K562 (cell line): ENCODE results near the gene FXYD4. TPM values are rescaled to one million over a fixed set of nuclear protein-coding genes. Genes with fewer than 3 reads are reported as not detected.

ENCODE experiments used
- ATAC-seq: fragments of 200-7000 bp; cut with Tn5 transposase; 3 replicates; pipeline ENCODE4 v1.9.1; 2020; ENCODE audit warnings: moderate library complexity
- BruUV-seq: library from RNA; stranded (reverse); fragments of 400-500 nt; replicated peaks from 2 replicates; lab custom pipeline; 2021; lab: Mats Ljungman, UMichigan
- CTCF ChIA-PET: fragments of 300-600 bp; formaldehyde crosslinking; extraction: SDS; loops from one replicate; lab custom pipeline; 2021; ENCODE audit warnings: low intra/inter-chr PET ratio; lab: Yijun Ruan, JAX
- POLR2A ChIA-PET: fragments of 300-600, 350-650 bp; sonication (Branson Sonifier 250); formaldehyde crosslinking; extraction: SDS; loops from one replicate; lab custom pipeline; 2021; ENCODE audit warnings: antibody characterized with exemption, inconsistent platforms; lab: Yijun Ruan, JAX
- DNase-seq, 4 experiments: peaks; one replicate each; pipeline versions ENCODE4 v3.0.0 to v3.0.0-alpha.2; 2011 to 2018; ENCODE audit warnings: low spot score in 3 of 4, mixed read lengths in 3 of 4; ENCODE audit errors: extremely low read depth in 1 of 4
- FAIRE-seq: peaks from 2 replicates; lab custom pipeline; 2011; peaks lifted over from hg19 to GRCh38; lab: Jason Lieb, UNC
- H2AFZ ChIP-seq: 2 replicates; pipeline ENCODE4 v1.6.0; 2011; ENCODE audit warnings: low read depth, low read length, control low read depth, inconsistent platforms
- H3K27ac ChIP-seq: fragments of 200-600 bp; 3 replicates; pipeline ENCODE4 v1.8.0; 2011; ENCODE audit warnings: low read depth, mild to moderate bottlenecking, control low read depth, inconsistent platforms, low read length, moderate library complexity, mixed read lengths; ENCODE audit errors: extremely low read depth
- H3K27me3 ChIP-seq, 2 experiments: fragments of 300-600 bp in 1 of 2; 2 replicates in 1 of 2; 3 replicates in 1 of 2; pipeline versions ENCODE4 v1.6.0 to v1.8.0; 2011; ENCODE audit warnings: inconsistent platforms in 2 of 2, low read length in 2 of 2, mild to moderate bottlenecking in 1 of 2, mixed read lengths in 1 of 2, moderate library complexity in 1 of 2; ENCODE audit not compliant: control insufficient read depth in 2 of 2, insufficient read depth in 2 of 2
- H3K36me3 ChIP-seq: fragments of 300-600 bp; 3 replicates; pipeline ENCODE4 v1.8.0; 2011; ENCODE audit warnings: mild to moderate bottlenecking, low read length, inconsistent platforms; ENCODE audit not compliant: control insufficient read depth, insufficient read depth
- H3K4me1 ChIP-seq, 2 experiments: fragments of 200-600 bp in 1 of 2; replicated peaks in 1 of 2; 2 replicates in 1 of 2; 3 replicates in 1 of 2; pipeline versions ENCODE4 v1.5.1 to v1.8.0; 2011; ENCODE audit warnings: inconsistent platforms in 2 of 2, low read length in 2 of 2, mild to moderate bottlenecking in 1 of 2, mixed read lengths in 1 of 2, moderate library complexity in 1 of 2; ENCODE audit not compliant: control insufficient read depth in 2 of 2, insufficient read depth in 2 of 2
- H3K4me2 ChIP-seq: 2 replicates; pipeline ENCODE4 v1.6.1; 2011; ENCODE audit warnings: low read length, control low read depth, inconsistent platforms, mixed read lengths; ENCODE audit not compliant: insufficient read depth
- H3K4me3 ChIP-seq: fragments of 200-600 bp; sonication (generic), shearing (Covaris generic); 2 replicates; pipeline ENCODE4 v1.5.1; 2016; ENCODE audit warnings: control low read depth, inconsistent platforms
- H3K79me2 ChIP-seq: fragments of 200-600 bp; 3 replicates; pipeline ENCODE4 v1.8.0; 2011; ENCODE audit warnings: low read length, inconsistent platforms; ENCODE audit not compliant: control insufficient read depth, insufficient read depth
- H3K9ac ChIP-seq, 2 experiments: 2 replicates each; pipeline versions ENCODE4 v1.6.0 to v1.6.1; 2011; ENCODE audit warnings: low read depth in 2 of 2, low read length in 2 of 2, control low read depth in 1 of 2, inconsistent platforms in 1 of 2, mild to moderate bottlenecking in 1 of 2, mixed read lengths in 1 of 2; ENCODE audit not compliant: insufficient read depth in 1 of 2
- H3K9me1 ChIP-seq: one replicate; pipeline ENCODE4 v1.6.0; 2011; ENCODE audit warnings: inconsistent platforms, mild to moderate bottlenecking, low read length, moderate library complexity; ENCODE audit not compliant: control insufficient read depth, insufficient read depth
- H3K9me3 ChIP-seq: replicated peaks from 2 replicates; pipeline ENCODE4 v1.5.1; 2011; ENCODE audit warnings: low read depth, low read length, inconsistent platforms; ENCODE audit not compliant: control insufficient read depth, insufficient read depth
- H4K20me1 ChIP-seq: replicated peaks from 2 replicates; pipeline ENCODE4 v1.6.1; 2011; ENCODE audit warnings: low read length, inconsistent platforms, mixed read lengths; ENCODE audit not compliant: control insufficient read depth, insufficient read depth
- ADNP ChIP-seq: fragments of 200-800 bp; sonication (Bioruptor generic); IDR thresholded peaks from 2 replicates; pipeline ENCODE4 v1.6.1; 2016; ENCODE audit warnings: missing genetic modification characterization, missing compliant biosample characterization
- CC2D1A ChIP-seq: fragments of 450-650 bp; IDR thresholded peaks from 2 replicates; pipeline ENCODE4 v1.6.1; 2017; ENCODE audit warnings: mild to moderate bottlenecking
- ERF ChIP-seq: fragments of 450-650 bp; formaldehyde crosslinking; IDR thresholded peaks from 2 replicates; pipeline ENCODE4 v1.4.0; 2020; ENCODE audit warnings: mild to moderate bottlenecking, mixed read lengths
- PURB ChIP-seq: sonication (generic); formaldehyde crosslinking; IDR thresholded peaks from 2 replicates; pipeline ENCODE4 v1.9.0; 2021; ENCODE audit warnings: low read depth, mild to moderate bottlenecking, missing genetic modification reagents
- SIRT6 ChIP-seq: IDR thresholded peaks from one replicate; pipeline ENCODE4 v1.6.1; 2012; ENCODE audit warnings: low read depth, mild to moderate bottlenecking, control low read depth, inconsistent platforms, low read length, moderate library complexity
- STAG1 ChIP-seq: sonication (generic); formaldehyde crosslinking; IDR thresholded peaks from 2 replicates; pipeline ENCODE4 v1.5.0; 2020; ENCODE audit warnings: missing genetic modification reagents, borderline replicate concordance
- ZBTB7A ChIP-seq: IDR thresholded peaks from 2 replicates; pipeline ENCODE4 v1.6.1; 2011; ENCODE audit warnings: low read depth, mild to moderate bottlenecking, low read length, moderate library complexity, borderline replicate concordance; ENCODE audit not compliant: control insufficient read depth
- ZC3H8 ChIP-seq: fragments of 450-650 bp; IDR thresholded peaks from 2 replicates; pipeline ENCODE4 v1.6.1; 2017
- ZNF431 ChIP-seq: sonication (generic); formaldehyde crosslinking; IDR thresholded peaks from 2 replicates; pipeline ENCODE4 v1.8.0; 2022; ENCODE audit warnings: mild to moderate bottlenecking, missing genetic modification reagents
- WGBS: fragments of 100-300 bp; shearing (Covaris generic); methylation state at CpG from one replicate; pipeline ENCODE4 v1.1.6; 2016; ENCODE audit warnings: low coverage, mixed read lengths; ENCODE audit not compliant: insufficient coverage; ENCODE audit errors: missing lambda C conversion rate; 5-methylcytosine and 5-hydroxymethylcytosine counted together
- in situ Hi-C: fragments of 300-500 bp; cut with MboI; formaldehyde crosslinking; loops from 4 replicates; pipeline ENCODE4 v1.15.0; 2018; ENCODE audit warnings: inconsistent platforms, mixed read lengths
- intact Hi-C: fragments of 100-400 bp; cut with micrococcal nuclease; formaldehyde crosslinking; loops from 2 replicates; pipeline ENCODE4 v1.14.2; 2022
- polyA plus RNA-seq, 8 experiments: library from polyadenylated mRNA; depleted of rRNA in 4 of 8; stranded (reverse) in 5 of 8; unstranded in 3 of 8; fragments of >200 nt; fragmentation: Nextera tagmentation in 2 of 8; fragmentation: Illumina TruSeq in 1 of 8; extraction: Ambion mirVana in 2 of 8; extraction: Trizol in 1 of 8; gene quantifications; 2 replicates each; pipeline versions ENCODE4 v1.2.1 to v1.2.3, GENCODE V29; 2011 to 2014; ENCODE audit warnings: inconsistent platforms in 1 of 8, missing spikeins in 1 of 8
- total RNA-seq, 7 experiments: library from RNA; depleted of rRNA in 6 of 7; stranded (reverse); fragments of >200 nt in 6 of 7; fragmentation: Illumina TruSeq in 2 of 7; extraction: Trizol in 2 of 7; gene quantifications; 2 replicates each; pipeline versions ENCODE4 v1.2.1 to v1.2.3, GENCODE V29; 2011 to 2021; ENCODE audit warnings: low replicate concordance in 1 of 7

The FXYD4 gene
- total and polyA plus RNA-seq, 9 of the 15 experiments (the other 6 are each of a cell fraction or from before 2014, with no cell fraction given) = not detected

GRCh38 chr10:43333653-43334052 is 37.8 kb upstream of the FXYD4 start:
- TF ChIP-seq STAG1 = no peak
- no peak for TF ChIP-seq CC2D1A
- no peak for TF ChIP-seq ZC3H8
- no peak for TF ChIP-seq ZBTB7A
- no peak for TF ChIP-seq PURB
- TF ChIP-seq SIRT6 = no peak
- TF ChIP-seq ADNP = no peak
- TF ChIP-seq ZNF431 (CRISPR knock-in tag) = no peak
- TF ChIP-seq ERF (CRISPR knock-in tag) = no peak
- intact Hi-C loops (no loop called here), in situ Hi-C loops (no loop called here)
- H3K27me3 ChIP-seq = peaks cover 45 to 53% of the 10 kb centered on the region in 2 experiments
- H2AFZ ChIP-seq = no peak overlapping the region
- H3K9ac ChIP-seq = no peak overlapping the region
- H3K79me2 ChIP-seq = no peaks in the 10 kb centered on the region
- no peak overlapping the region for H3K4me2 ChIP-seq
- ChIA-PET POLR2A (no interaction called here), CTCF (no interaction called here)
- H3K4me3 ChIP-seq = no peak overlapping the region
- H3K36me3 ChIP-seq = no peaks in the 10 kb centered on the region
- no TSS peak for BruUV-seq
- DNase-seq (no peak), FAIRE-seq (no peak), ATAC-seq (no peak)
- H3K9me3 ChIP-seq = no peaks in the 10 kb centered on the region
- H3K4me1 ChIP-seq = no peaks in the 10 kb centered on the region; a peak in 1 of 5 replicates
- WGBS = 3% methylated on average over 3 of the region's 3 CpGs
- no peaks in the 10 kb centered on the region for H3K9me1 ChIP-seq
- H4K20me1 ChIP-seq = no peaks in the 10 kb centered on the region
- H3K27ac ChIP-seq = no peak overlapping the region
